OCI-M2 (cell line): ENCODE results near the gene ZNF611.
"Not testable (repeated sequence)": the region's sequence is repeated elsewhere in the genome, so short reads cannot be mapped to it uniquely, and the experiment has no call there.

Source experiments
- DNase-seq: peaks from one replicate; lab custom pipeline; 2025; ENCODE audit not compliant: unreplicated experiment; lab: John Stamatoyannopoulos, UW

Gene ZNF611

GRCh38 chr19:52720541-52720940, 14.3 kb downstream of the ZNF611 start:
- not testable (repeated sequence) for DNase-seq

- DNase-seq = no peak
Measured at GRCh38 chr19:52716522-52716921, 18.3 kb downstream of the ZNF611 start.

DNA sequence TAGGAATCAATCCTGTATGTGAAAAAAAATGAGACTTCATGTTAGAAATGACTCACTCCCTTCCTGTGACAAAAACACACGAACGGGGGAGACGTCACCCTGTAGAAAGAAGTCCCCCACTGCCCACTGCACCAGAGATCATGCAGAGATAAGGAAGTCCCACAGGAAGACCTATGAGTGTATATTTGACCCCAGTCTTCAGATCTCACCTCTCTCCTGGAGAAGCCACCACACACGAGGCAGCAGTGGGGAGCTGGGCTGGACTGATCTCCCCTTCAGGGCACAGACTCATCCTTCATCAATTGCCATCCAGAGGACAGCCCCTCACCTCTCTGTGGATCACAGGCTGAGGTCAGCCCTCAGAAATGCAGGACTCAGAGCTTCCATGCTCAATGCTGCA, 18.9 kb downstream of the ZNF611 start:
- DNase-seq = not testable (repeated sequence)

DNA sequence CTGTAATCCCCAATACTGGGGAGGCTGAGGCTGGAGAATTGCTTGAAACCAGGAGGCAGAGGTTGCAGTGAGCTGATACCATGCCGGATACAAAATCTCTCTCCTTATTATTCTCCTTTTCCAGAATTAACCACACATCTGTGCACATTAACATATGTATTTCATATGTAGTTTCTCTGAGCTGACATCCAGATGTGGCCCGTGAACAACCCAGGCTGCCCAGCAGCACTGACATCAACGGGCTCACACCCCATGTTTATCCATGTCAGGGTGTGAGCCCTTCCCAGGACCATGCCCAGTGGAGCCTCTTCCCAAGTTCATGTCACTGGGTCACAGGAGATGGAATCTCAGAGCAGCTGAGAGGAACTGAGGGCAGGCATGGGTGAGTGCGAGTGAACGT, 19.5 kb downstream of the ZNF611 start:
- DNase-seq = not testable (repeated sequence)

GRCh38 chr19:52713051-52713450, 21.8 kb downstream of the ZNF611 start:
- not testable (repeated sequence) for DNase-seq

- not testable (repeated sequence) for DNase-seq
Measured at GRCh38 chr19:52711661-52712060, 23.2 kb downstream of the ZNF611 start.

- DNase-seq = no peak
Measured at GRCh38 chr19:52710538-52710937, 24.3 kb downstream of the ZNF611 start.

GRCh38 chr19:52705615-52706014, 29.2 kb downstream of the ZNF611 start:
- DNase-seq = not testable (repeated sequence)

DNA sequence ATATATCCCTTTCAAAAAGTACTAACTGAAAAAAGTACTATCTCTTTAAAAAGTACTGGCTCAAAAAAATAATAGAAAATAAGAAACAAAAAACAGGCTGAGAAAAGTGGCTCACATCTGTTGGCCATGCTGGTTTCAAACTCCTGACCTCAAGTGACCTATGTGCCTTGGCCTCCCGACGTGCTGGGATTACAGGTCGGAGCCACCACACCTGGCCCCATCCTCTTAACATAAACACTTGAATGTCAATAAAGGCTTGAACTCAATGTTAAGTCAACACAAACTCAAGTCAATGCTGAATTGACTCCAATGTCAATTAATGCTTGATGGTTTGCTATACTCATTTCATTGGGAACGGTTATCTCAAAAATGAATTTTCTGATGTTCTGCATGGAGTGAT, 30.9 kb downstream of the ZNF611 start:
- no peak for DNase-seq

GRCh38 chr19:52700673-52701072, 34.2 kb downstream of the ZNF611 start:
- no peak for DNase-seq

DNA sequence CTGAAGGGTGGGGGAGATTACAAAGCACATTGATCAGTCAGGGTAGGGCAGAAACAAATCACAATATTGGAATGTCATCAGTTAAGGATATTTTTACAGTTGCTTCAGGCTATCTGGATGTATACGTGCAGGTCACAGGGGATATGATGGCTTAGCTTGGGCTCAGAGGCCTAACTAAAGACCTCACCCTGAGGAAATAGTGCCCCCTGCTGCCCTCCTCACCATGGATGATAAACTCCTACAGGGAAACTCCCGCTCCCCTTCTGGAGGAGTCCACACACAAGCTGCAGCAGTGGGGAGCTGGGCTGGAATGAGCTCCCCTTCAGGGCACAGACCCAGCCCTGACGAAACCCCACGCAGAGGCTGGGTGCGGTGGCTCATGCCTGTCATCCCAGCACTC, 35.3 kb downstream of the ZNF611 start:
- not testable (repeated sequence) for DNase-seq

DNA sequence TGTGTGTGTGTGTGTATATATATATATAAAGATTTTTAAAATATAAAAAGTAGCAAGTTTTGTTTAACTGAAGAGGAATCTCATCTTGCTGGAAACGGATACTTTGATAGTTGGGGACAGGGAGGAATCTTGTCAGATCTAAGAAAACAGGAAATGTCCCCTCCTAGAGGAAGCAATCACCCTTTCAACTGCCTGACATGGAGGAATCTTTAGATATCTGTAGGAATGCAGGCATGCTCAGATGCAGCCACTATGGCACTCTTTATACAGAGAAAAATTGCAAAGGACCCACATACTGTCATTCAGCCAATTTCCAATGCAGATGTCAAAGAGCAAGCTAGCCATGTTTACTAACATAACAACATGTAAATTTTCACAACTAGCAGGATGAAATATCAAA, 38.8 kb downstream of the ZNF611 start:
- no peak for DNase-seq

DNA sequence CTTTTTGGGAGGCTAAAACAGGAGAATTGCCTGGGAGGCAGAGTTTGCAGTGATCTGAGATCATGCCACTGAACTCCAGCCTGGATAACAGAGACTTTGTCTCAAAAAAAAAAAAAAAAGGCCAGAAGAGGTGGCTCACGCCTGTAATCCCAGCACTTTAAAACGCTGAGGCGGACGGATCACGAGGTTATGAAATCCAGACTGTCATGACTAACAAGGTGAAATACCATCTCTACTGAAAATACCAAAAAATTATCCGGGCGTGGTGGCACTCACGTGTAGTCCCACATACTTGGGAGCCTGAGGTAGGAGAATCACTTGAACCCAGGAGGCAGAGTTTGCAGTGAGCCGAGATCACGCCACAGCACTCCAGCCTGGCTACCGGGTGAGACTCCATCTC, 39.9 kb downstream of the ZNF611 start:
- DNase-seq = no peak

- not testable (repeated sequence) for DNase-seq
Measured at GRCh38 chr19:52694281-52694680, 40.6 kb downstream of the ZNF611 start.

DNA sequence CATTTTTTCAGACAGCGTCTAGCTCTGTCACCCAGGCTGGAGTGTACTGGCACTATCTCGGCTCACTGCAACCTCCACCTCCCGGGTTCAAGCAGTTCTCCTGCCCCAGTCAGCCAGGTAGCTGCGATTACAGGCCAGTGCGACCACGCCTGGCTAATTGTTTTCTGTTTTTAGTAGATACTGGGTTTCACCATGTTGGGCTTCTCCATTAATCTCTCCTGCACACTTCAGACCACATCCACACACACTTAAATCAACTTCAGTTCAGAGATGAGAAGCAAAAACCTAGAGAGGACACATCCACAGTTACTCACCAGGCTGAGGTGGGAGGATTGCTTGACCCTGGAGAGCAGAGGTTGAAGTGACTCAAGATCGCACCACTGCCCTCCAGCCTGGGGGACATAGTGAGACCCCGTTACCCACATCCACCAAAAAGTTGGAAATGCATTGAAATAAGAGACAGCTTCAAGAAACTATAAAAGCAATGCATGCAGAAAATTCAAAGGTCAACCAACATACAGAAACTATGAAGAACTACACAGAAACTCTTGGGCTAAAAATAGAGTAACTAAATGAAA, 42.3 kb downstream of the ZNF611 start:
- no peak for DNase-seq

GRCh38 chr19:52691737-52692136, 43.1 kb downstream of the ZNF611 start:
- no peak for DNase-seq

DNA sequence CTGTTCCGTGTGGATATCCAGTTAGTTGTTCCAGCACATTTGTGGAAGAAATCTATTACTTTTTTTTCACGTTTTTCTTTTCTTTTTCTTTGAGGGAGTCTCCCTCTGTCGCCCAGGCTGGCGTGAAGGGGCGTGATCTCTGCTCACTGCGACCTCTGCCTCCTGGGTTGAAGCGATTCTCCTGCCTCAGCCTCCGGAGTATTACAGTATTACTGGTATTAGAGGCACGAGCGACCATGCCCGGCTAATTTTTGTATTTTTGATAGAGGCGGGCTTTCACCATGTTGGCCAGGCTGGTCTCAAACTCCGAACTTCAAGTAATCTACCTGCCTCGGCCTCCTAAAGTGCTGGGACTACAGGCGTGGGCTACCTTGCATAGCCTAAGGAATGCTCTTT, 43.6 kb downstream of the ZNF611 start:
- no peak for DNase-seq

GRCh38 chr19:52690369-52691214, 44.3 kb downstream of the ZNF611 start:
- DNase-seq = peak; percentile 91

GRCh38 chr19:52689843-52690368, 44.9 kb downstream of the ZNF611 start:
- DNase-seq = no peak

- not testable (repeated sequence) for DNase-seq
Measured at GRCh38 chr19:52688925-52689796, 45.7 kb downstream of the ZNF611 start.

DNA sequence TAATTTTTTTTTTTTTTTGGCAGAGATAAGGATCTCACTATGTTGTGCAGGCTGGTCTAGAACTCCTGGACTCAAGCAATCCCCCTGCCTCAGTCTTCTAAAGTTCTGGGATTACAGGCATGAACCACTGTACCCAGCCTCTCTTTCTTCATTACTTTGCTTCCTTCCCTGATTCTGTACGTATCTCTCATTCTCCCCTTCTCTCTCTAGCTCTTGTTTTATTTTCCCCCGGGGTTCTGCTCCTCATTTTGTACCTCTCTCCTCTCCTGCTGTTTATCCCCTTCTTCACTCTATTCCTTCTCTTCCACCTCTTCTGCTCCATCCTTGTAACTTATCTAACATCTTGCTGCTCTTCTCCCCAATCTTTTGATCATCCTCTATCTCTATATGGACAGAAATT, 46.5 kb downstream of the ZNF611 start:
- no peak for DNase-seq
